SHP77 (cell line): ENCODE measurements around the gene R3HDM4.
"Not testable (repeated sequence)": the region's sequence is repeated elsewhere in the genome, so short reads cannot be mapped to it uniquely, and the experiment has no call there.

Experiments
- DNase-seq, 2 experiments: peaks; one replicate each; lab custom pipeline; 2025; lab: John Stamatoyannopoulos, UW

R3HDM4 gene

GRCh38 chr19:891421-892200 is 21.4 kb downstream of the R3HDM4 start:
- not testable (repeated sequence) for DNase-seq

GRCh38 chr19:890831-891230 is 22.2 kb downstream of the R3HDM4 start:
- DNase-seq = no peak

- DNase-seq = no peak
Measured at GRCh38 chr19:889662-890295, 23.2 kb downstream of the R3HDM4 start.

GRCh38 chr19:888581-889385 is 24.2 kb downstream of the R3HDM4 start:
- no peak for DNase-seq

- DNase-seq = no peak
Measured at GRCh38 chr19:887599-887998, 25.4 kb downstream of the R3HDM4 start.

- DNase-seq = peak in 1 of 2 experiments; percentile 33
Measured at GRCh38 chr19:887072-887471, 25.9 kb downstream of the R3HDM4 start.

- DNase-seq = no peak
Measured at GRCh38 chr19:885536-886224, 27.3 kb downstream of the R3HDM4 start.

- DNase-seq = no peak
Measured at GRCh38 chr19:884420-885211, 28.4 kb downstream of the R3HDM4 start.

- DNase-seq = no peak
Measured at GRCh38 chr19:883661-884211, 29.3 kb downstream of the R3HDM4 start.

- DNase-seq = no peak
Measured at GRCh38 chr19:882871-883497, 30.0 kb downstream of the R3HDM4 start.

GRCh38 chr19:881385-882071 is 31.5 kb downstream of the R3HDM4 start:
- no peak for DNase-seq

GRCh38 chr19:879711-880438 is 33.1 kb downstream of the R3HDM4 start:
- no peak for DNase-seq

GRCh38 chr19:878751-879561 is 34.1 kb downstream of the R3HDM4 start:
- not testable (repeated sequence) for DNase-seq

- not testable (repeated sequence) for DNase-seq
Measured at GRCh38 chr19:877992-878660, 34.9 kb downstream of the R3HDM4 start.

- no peak for DNase-seq
Measured at GRCh38 chr19:876780-877314, 36.2 kb downstream of the R3HDM4 start.

- DNase-seq = no peak
Measured at GRCh38 chr19:876089-876488, 36.9 kb downstream of the R3HDM4 start.

- DNase-seq = no peak
Measured at GRCh38 chr19:875265-875879, 37.6 kb downstream of the R3HDM4 start.
